GM20000 (cell line): Measurements from ENCODE around the gene EPHA1.

Source experiments
- DNase-seq: peaks from one replicate; pipeline ENCODE4 v3.0.0; 2012; ENCODE audit warnings: low spot score
- CTCF ChIP-seq: IDR thresholded peaks from 2 replicates; pipeline ENCODE4 v1.5.1; 2012; ENCODE audit warnings: mild to moderate bottlenecking, control low read depth; ENCODE audit errors: extremely low read depth, missing control alignments

Gene EPHA1

GRCh38 chr7:143444063-143444782 lies 35.6 kb upstream of the EPHA1 start:
- DNase-seq, result no peak
- no peak for TF ChIP-seq CTCF

GRCh38 chr7:143443153-143443552 lies 34.5 kb upstream of the EPHA1 start, which contains the start of gene TAS2R60:
TSS of gene TAS2R60 (plus strand) at chr7:143443453. CDS start at chr7:143443453, 0 bp downstream.
- no peak for DNase-seq
- TF ChIP-seq CTCF, result no peak

- no peak for TF ChIP-seq CTCF
- no peak for DNase-seq
Observed at GRCh38 chr7:143439866-143440265, 31.2 kb upstream of the EPHA1 start.

GRCh38 chr7:143437578-143437977 lies 28.9 kb upstream of the EPHA1 start:
- no peak for TF ChIP-seq CTCF
- DNase-seq, result no peak

GRCh38 chr7:143436325-143436946 lies 27.8 kb upstream of the EPHA1 start:
- no peak for DNase-seq

GRCh38 chr7:143435266-143435665 lies 26.6 kb upstream of the EPHA1 start:
- DNase-seq, result no peak
- TF ChIP-seq CTCF, result no peak

More at GRCh38 chr7:143436325-143436946, 27.8 kb upstream of the EPHA1 start:
- TF ChIP-seq CTCF, result no peak

- no peak for DNase-seq
- TF ChIP-seq CTCF, result no peak
Observed at GRCh38 chr7:143434660-143435059, 26.0 kb upstream of the EPHA1 start.
